ENCODE measurements around the gene OMA1. TPM values are rescaled to one million over a fixed set of nuclear protein-coding genes. Genes with fewer than 3 reads are reported as not detected.

Gene OMA1
- total RNA-seq, 1 donor from 2014 or later = 9.3 TPM

DNA sequence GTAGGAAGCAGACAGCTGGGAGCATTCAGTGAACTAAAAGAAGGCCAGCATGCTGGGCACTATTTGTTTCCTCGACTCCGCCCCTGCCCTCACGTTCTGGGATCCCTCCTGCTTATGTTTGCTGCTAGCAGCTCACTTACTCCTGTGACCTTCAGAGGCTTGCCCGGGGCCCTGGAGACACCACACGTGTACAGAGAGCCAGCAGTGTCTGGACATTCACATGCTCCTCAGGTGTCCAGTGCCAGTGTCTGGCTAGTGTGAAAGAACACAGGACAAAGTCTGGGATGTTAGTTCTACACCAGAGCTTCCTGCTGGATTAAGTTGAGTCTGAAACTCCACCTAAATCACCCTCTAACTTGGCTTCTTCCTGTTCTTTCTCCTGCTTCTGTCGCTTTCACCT is 108.1 kb downstream of the OMA1 start:
- Mint-ChIP-seq H3K4me3 (ENCODE audit: unreplicated experiment) (no peak overlapping the region), H3K4me1 (ENCODE audit: low read depth) (no peaks in the 10 kb centered on the region)
- no peak for TF ChIP-seq CTCF (IDR thresholded peaks at IDR 0.05)

GRCh38 chr1:58437623-58438022 is 108.9 kb downstream of the OMA1 start:
- Mint-ChIP-seq H3K9me3 (ENCODE audit: low read depth) (no peaks in the 10 kb centered on the region), H3K27ac (ENCODE audit: unreplicated experiment) (no peak overlapping the region), H3K27me3 (ENCODE audit: low read depth) (no peaks in the 10 kb centered on the region), H3K36me3 (ENCODE audit: low read depth) (no peaks in the 10 kb centered on the region), H3K4me3 (ENCODE audit: unreplicated experiment) (no peak overlapping the region), H3K4me1 (ENCODE audit: low read depth) (no peaks in the 10 kb centered on the region)
- no peak for TF ChIP-seq CTCF (IDR thresholded peaks at IDR 0.05)
- no peak for DNase-seq (ENCODE audit: low spot score)

More for the DNA sequence above, 108.1 kb downstream of the OMA1 start:
- H3K9me3 Mint-ChIP-seq (ENCODE audit: low read depth) = no peaks in the 10 kb centered on the region
- no peak for DNase-seq (ENCODE audit: low spot score)
- no peaks in the 10 kb centered on the region for H3K27me3 Mint-ChIP-seq (ENCODE audit: low read depth)
- H3K36me3 Mint-ChIP-seq (ENCODE audit: low read depth) = no peaks in the 10 kb centered on the region
- no peak overlapping the region for H3K27ac Mint-ChIP-seq (ENCODE audit: unreplicated experiment)

DNA sequence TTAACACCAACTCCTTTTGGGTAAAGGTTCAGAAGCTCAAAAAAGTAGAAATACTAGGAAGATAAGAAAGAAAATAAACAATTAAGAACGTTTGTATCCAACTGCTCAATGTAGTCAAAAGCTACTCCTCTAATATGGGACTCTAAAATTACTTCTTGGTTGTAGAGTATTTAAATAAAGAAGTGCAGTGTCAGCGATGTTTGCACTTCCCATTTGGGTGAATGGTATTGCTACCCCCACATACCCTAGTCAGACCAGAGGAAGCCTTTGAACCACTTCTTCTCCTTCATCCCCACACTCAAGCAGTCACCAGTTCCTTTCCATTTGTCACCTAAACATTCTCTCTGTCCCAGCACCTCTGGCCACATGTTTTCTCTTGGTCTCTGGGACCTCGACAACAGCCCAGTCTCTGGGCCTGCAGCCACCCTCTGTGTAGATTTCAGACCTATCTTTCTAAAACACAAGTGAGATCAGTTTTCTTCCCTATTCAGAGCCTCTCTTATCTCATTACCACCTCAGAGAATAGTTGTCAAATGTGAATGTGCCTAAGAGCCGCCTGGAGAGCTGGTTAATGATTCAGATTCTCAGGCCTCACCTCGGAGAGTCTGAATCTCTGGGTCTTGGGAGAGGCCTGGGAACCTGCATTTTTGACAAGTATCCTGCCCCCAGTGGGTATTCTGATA is 109.8 kb downstream of the OMA1 start:
- Mint-ChIP-seq H3K36me3 (ENCODE audit: low read depth) (no peaks in the 10 kb centered on the region), H3K4me3 (ENCODE audit: unreplicated experiment) (no peak overlapping the region), H3K27ac (ENCODE audit: unreplicated experiment) (no peak overlapping the region), H3K27me3 (ENCODE audit: low read depth) (no peaks in the 10 kb centered on the region), H3K4me1 (ENCODE audit: low read depth) (no peaks in the 10 kb centered on the region), H3K9me3 (ENCODE audit: low read depth) (no peaks in the 10 kb centered on the region)
- DNase-seq (ENCODE audit: low spot score) = no peak
- no peak for TF ChIP-seq CTCF (IDR thresholded peaks at IDR 0.05)

GRCh38 chr1:58435376-58435775 is 111.2 kb downstream of the OMA1 start:
- H3K27me3 Mint-ChIP-seq (ENCODE audit: low read depth) = no peaks in the 10 kb centered on the region
- H3K4me1 Mint-ChIP-seq (ENCODE audit: low read depth) = peaks cover 3% of the 10 kb centered on the region
- TF ChIP-seq CTCF (IDR thresholded peaks at IDR 0.05) = no peak
- no peak overlapping the region for H3K27ac Mint-ChIP-seq (ENCODE audit: unreplicated experiment)
- DNase-seq (ENCODE audit: low spot score) = no peak
- no peak overlapping the region for H3K4me3 Mint-ChIP-seq (ENCODE audit: unreplicated experiment)
- H3K9me3 Mint-ChIP-seq (ENCODE audit: low read depth) = no peaks in the 10 kb centered on the region
- no peaks in the 10 kb centered on the region for H3K36me3 Mint-ChIP-seq (ENCODE audit: low read depth)

DNA sequence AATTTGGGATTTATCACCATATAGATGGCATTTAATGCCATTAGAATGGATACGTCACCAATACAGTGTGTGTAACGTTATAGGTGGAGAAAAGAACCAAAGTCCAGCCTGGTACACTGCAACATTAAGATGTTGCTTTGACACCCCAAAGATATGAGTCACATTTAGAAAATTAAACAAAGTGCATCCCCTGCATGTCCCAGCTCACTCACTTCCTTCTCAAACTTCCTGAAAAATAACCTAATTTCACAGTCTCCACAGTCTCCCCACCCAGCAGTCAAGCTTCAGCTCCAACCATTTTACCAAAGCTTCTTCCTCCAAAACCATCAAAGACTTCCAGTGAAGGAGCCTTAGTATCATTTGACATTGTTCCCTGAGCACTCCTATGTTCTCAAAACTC is 111.9 kb downstream of the OMA1 start:
- no peak for DNase-seq (ENCODE audit: low spot score)
- Mint-ChIP-seq H3K4me3 (ENCODE audit: unreplicated experiment) (no peak overlapping the region), H3K4me1 (ENCODE audit: low read depth) (peaks cover 3% of the 10 kb centered on the region), H3K27me3 (ENCODE audit: low read depth) (no peaks in the 10 kb centered on the region), H3K27ac (ENCODE audit: unreplicated experiment) (no peak overlapping the region), H3K36me3 (ENCODE audit: low read depth) (no peaks in the 10 kb centered on the region), H3K9me3 (ENCODE audit: low read depth) (no peaks in the 10 kb centered on the region)
- TF ChIP-seq CTCF (IDR thresholded peaks at IDR 0.05) = no peak

Data from chondrocyte (in vitro differentiated cells).